Vagina (tissue), 2 donors: ENCODE measurements around the gene PLAGL2.

Source experiments
- POLR2A ChIP-seq, 2 donors: fragments of 450-650 bp; IDR thresholded peaks; one replicate each; pipeline ENCODE4 v1.6.1; 2017; ENCODE audit warnings: antibody characterized with exemption in 2 of 2, mild to moderate bottlenecking in 2 of 2, moderate library complexity in 2 of 2
- TF ChIP-seq, protein P1 (sequence below), 3 experiments: fragments of 450-650 bp in 2 of 3; fragments of 200-600 bp in 1 of 3; sonication (generic) in 1 of 3; IDR thresholded peaks; one replicate each; pipeline ENCODE4 v1.5.1; 2017 to 2019; ENCODE audit warnings: antibody characterized with exemption in 3 of 3, mild to moderate bottlenecking in 2 of 3, moderate library complexity in 2 of 3

DNA sequence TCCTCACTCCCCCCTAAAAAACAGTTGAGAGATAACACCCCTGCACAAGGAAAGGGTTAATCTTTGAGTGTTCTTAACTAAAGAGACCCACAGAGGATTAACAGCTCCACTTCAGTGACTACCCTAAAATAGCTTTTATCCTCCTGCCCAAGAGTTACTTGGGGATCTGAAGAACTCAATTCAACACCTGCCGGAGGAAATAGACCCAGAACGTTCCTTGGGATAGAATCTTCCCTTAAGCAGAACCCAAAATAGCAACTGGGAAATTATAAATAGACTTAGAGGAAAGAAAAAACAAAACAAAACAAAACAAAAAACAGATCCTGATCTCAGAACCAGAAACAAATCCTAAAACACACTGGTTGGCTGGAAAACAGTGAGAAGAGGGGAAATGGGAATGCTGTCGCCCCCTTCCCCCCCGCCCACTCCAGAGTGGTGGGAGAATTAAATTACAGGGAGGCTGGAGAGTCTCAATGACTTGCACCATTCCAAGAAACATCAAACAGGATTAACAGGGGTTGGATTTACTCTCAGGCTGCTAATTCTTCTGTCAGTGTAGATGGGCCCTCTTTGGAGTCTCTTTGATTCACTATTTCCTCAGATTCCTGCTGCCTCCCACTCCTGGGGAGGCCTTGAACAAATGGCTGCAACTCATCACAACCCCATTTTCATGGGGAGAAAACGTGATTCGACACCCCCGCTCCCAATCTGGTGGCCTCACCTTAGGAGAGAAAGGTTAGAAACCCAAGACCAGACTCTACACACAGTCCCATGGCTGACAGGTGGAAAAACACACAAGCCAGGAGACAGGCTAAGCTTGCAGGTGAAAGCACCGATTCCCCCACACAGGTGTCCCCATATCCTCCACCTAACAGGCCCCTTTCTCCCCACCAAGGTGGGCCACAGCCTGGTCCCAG lies 1.4 kb downstream of the PLAGL2 start:
- TF ChIP-seq, protein P1, sequence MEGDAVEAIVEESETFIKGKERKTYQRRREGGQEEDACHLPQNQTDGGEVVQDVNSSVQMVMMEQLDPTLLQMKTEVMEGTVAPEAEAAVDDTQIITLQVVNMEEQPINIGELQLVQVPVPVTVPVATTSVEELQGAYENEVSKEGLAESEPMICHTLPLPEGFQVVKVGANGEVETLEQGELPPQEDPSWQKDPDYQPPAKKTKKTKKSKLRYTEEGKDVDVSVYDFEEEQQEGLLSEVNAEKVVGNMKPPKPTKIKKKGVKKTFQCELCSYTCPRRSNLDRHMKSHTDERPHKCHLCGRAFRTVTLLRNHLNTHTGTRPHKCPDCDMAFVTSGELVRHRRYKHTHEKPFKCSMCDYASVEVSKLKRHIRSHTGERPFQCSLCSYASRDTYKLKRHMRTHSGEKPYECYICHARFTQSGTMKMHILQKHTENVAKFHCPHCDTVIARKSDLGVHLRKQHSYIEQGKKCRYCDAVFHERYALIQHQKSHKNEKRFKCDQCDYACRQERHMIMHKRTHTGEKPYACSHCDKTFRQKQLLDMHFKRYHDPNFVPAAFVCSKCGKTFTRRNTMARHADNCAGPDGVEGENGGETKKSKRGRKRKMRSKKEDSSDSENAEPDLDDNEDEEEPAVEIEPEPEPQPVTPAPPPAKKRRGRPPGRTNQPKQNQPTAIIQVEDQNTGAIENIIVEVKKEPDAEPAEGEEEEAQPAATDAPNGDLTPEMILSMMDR (IDR thresholded peaks at IDR 0.05), result no peak
- no peak for TF ChIP-seq POLR2A (IDR thresholded peaks at IDR 0.05)
